AG10803 (cell line): ENCODE data around the gene DMGDH.

Experiments
- DNase-seq: peaks from one replicate; pipeline ENCODE4 v3.0.0; 2010; ENCODE audit warnings: low read depth
- H3K4me3 ChIP-seq: 2 replicates; pipeline ENCODE4 v1.5.1; 2011; ENCODE audit warnings: mild to moderate bottlenecking, low read length, control low read depth
- TF ChIP-seq, protein P1 (sequence below): conservative IDR thresholded peaks from 2 replicates; pipeline ENCODE4 v1.5.1; 2011; ENCODE audit warnings: mild to moderate bottlenecking, low read length, control low read depth, inconsistent platforms

Gene DMGDH

DNA sequence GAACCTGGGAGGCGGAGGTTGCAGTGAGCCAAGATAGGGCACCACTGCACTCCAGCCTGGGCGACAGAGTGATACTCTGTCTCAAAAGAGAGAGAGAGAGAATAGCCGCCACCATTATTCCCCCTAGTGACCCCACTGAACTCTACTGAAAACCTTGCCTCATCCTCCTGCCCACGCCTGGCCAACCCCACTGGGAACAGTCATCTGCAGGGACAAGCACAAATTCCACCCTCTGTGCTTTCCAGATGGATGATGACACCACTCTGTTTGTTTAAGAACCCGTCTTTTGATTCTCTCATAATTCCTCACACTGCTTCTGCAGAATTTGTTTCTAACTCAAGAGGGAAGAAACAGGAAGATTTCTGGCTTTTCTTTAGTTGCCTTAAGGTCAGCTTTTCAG, 12.3 kb upstream of the DMGDH start:
- TF ChIP-seq, protein P1, sequence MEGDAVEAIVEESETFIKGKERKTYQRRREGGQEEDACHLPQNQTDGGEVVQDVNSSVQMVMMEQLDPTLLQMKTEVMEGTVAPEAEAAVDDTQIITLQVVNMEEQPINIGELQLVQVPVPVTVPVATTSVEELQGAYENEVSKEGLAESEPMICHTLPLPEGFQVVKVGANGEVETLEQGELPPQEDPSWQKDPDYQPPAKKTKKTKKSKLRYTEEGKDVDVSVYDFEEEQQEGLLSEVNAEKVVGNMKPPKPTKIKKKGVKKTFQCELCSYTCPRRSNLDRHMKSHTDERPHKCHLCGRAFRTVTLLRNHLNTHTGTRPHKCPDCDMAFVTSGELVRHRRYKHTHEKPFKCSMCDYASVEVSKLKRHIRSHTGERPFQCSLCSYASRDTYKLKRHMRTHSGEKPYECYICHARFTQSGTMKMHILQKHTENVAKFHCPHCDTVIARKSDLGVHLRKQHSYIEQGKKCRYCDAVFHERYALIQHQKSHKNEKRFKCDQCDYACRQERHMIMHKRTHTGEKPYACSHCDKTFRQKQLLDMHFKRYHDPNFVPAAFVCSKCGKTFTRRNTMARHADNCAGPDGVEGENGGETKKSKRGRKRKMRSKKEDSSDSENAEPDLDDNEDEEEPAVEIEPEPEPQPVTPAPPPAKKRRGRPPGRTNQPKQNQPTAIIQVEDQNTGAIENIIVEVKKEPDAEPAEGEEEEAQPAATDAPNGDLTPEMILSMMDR = no peak
- DNase-seq = no peak
- no peak overlapping the region for H3K4me3 ChIP-seq

DNA sequence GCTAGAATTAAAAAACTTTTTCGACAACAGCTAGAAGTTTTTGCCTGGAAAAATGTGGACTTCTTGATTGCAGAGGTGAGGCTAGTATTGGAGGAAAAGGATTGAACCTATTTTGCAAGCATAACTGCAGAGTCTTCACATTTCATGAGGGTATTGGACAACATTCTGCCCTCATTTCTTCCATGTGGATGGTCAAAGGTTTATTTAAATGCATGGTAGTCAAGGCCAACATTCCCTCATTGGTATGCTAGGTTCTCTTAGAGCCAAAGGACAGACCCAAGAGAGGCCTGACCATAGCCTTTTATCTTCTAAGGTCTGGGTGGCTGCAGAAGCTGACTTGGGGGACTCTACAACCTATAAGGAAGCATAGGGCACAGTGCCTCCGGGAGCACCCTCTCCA, 11.3 kb upstream of the DMGDH start:
- TF ChIP-seq, protein P1 = no peak

DNA sequence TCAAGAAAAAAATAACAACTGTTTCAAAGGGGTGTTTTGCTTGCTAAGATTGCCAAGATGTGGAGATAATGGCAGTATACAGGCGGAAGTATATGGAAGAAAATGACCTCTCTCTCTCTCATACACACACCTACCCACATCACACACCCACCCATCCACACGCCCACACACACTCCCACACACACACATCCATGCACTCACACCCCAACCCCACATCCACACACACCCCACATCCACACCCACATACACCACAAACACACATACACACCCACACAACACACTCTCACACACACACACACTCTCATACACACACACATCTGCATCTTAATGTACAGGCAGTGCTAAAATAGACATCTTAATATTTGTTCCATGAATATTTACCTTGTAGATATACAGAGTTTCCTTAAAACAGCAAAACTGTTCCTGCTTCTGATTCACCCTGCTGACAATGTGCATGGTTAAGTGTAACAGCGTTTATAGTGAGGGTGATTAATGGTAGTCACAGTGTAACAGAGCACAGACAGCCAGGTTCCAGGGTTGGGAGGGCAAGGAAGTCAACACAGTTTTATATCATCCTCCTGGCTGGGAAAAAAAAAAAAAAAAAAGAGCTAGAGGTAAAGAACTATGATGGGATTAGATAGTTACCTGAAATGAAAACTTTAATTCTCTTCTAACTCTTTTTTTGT, 8.3 kb upstream of the DMGDH start:
- TF ChIP-seq, protein P1 = no peak
- no peak overlapping the region for H3K4me3 ChIP-seq
- peak; percentile 3 for DNase-seq

More for the DNA sequence above, 11.3 kb upstream of the DMGDH start:
- H3K4me3 ChIP-seq = no peak overlapping the region
- DNase-seq = no peak

DNA sequence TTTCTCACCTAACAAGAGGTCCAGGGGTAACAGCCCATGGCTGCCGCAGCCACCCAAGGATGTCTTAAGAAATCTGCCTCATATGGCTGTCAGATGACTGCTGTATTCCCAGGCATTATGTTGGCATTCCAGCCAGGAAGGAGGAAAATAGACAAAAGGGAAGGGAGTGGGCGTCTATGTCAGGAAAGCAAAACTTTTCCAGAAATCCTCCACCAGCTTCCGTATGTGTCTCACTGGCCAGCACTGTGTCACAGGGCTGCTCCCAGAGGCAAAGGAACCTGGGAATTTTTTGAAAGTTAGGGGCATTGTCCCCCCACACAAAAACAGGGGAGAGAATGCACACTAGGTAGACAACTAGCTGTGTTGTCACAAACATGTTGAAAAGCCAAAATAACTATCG, 7.3 kb upstream of the DMGDH start:
- peak; percentile 3 for DNase-seq
- no peak overlapping the region for H3K4me3 ChIP-seq
- TF ChIP-seq, protein P1 = no peak

DNA sequence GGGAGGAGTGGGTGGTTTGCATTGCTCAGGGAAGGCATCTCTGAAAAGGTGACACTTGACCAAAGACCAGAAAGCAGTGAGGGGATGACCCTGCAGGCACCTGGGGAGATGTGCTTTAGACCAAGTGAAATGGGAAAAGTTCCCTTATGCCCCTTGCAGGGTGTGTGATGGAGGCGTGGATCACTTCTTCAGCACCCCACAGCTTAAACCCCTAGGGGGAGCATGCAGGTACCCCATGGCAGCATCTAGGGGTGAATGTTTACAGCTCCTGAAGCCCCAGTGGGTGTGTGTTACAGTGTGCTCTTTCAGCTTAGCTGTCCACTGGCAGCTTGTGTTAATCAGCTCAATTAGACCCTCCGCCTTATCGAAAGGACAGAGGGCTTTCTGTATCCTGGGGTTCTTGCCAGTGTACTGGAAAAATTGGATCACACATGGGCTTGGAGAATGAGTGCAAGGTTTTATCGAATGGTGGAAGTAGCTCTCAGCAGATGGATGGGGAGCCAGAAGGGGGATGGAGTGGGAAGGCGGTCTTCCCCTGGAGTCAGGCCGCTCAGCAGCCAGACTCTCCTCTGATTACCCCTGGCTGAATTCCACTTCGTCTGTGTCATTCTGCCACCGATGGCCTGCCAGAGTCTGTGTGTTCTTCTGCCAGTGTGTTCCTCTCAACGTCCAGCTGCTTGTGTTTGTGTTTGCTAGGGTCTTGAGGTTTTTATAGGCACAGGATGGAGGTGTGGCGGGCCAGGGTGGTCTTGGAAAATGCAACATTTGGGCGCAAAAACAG, 6.4 kb upstream of the DMGDH start:
- no peak overlapping the region for H3K4me3 ChIP-seq
- peak; percentile 16 for DNase-seq
- TF ChIP-seq, protein P1 = no peak

DNA sequence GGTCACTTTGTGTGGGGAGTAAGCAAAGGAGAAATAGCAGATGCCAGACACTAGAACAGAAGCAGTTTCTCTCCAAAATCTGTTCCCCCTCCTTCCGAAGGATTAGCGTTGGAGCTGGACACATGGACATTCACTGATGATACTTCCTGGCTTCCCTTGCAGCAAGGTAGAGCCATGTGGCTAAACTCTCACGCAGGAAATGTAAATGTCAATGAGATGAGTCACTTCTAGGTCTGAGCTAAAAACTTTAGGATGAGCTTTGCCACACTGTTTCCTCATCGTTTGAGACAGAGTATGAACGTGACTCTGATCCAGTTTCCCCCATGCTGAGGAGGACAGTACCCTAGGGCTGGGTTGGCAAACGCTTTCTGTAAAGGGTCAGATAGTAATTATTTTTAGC, 5.2 kb upstream of the DMGDH start:
- DNase-seq = peak; percentile 55
- TF ChIP-seq, protein P1 = no peak
- no peak overlapping the region for H3K4me3 ChIP-seq

DNA sequence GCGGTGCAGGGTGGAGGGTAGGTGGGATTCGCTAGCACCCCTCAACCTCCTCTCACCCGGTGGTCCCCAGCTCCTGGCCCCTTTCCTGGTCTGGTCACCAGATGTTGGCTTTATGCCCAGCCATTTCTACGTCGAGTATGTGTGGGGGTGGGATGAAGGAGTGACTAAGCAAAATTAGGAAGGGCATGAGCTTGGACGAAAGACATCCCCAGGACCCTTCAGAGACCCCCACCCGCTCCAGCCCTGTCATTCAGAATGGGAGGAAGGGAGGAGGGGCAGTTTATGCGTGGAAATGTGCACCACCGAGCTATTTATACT, 835 bp upstream of the DMGDH start:
- H3K4me3 ChIP-seq = peak overlapping the region; percentile 53
- TF ChIP-seq, protein P1 = no peak
- DNase-seq = peak; percentile 48
